ENCODE results near the gene SYNDIG1L.
"Not testable (repeated sequence)": the region's sequence is repeated elsewhere in the genome, so short reads cannot be mapped to it uniquely, and the experiment has no call there.

Gene SYNDIG1L

DNA sequence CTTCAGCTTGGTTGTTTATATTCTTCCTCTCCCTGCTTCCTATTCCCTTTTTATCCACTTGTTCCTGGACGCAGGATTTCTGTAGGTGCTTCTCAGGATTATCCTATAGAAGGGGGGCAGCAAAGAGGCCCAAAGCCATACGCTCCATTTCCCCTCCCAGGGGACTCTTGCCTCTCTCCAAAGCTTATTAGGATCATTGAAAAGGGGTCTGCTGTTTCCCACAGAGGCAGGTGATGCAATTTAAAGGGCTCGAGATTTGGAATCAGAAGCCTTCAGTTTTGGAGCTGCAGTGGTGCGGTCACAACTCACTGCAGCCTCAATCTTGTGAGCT, 31.5 kb upstream of the SYNDIG1L start:
- Histone ChIP-seq H3K4me1 (ENCODE audit: low read length) (no peaks in the 10 kb centered on the region), H3K4me2 (ENCODE audit: low read depth, low read length) (no peak overlapping the region), H3F3A (ENCODE audit: insufficient read depth, low read length) (peaks cover 4% of the 10 kb centered on the region; the same call in 1 of the 2 replicates), H3K36me3 (replicated peaks; ENCODE audit: insufficient read depth, low read length) (no peaks in the 10 kb centered on the region), H3K79me2 (ENCODE audit: low read length) (no peaks in the 10 kb centered on the region), H4K20me1 (ENCODE audit: insufficient read depth, low read length) (no peaks in the 10 kb centered on the region), H2AFZ (ENCODE audit: low read length) (no peak overlapping the region), H3K9me3 (replicated peaks; ENCODE audit: insufficient read depth, low read length) (no peaks in the 10 kb centered on the region), H3K4me3 (ENCODE audit: low read length) (no peak overlapping the region), H3K27me3 (replicated peaks; ENCODE audit: insufficient read depth, low read length) (no peaks in the 10 kb centered on the region), H3K27ac (ENCODE audit: low read length) (no peak overlapping the region), H3K9me2 (replicated peaks; ENCODE audit: insufficient read depth, low read length) (no peaks in the 10 kb centered on the region), H3K9ac (ENCODE audit: low read length) (no peak overlapping the region)
- DNase-seq, result no peak
- TF ChIP-seq EZH2 (optimal IDR thresholded peaks at IDR 0.05; ENCODE audit: low read depth, low read length), result no peak
- TF ChIP-seq, protein P1, sequence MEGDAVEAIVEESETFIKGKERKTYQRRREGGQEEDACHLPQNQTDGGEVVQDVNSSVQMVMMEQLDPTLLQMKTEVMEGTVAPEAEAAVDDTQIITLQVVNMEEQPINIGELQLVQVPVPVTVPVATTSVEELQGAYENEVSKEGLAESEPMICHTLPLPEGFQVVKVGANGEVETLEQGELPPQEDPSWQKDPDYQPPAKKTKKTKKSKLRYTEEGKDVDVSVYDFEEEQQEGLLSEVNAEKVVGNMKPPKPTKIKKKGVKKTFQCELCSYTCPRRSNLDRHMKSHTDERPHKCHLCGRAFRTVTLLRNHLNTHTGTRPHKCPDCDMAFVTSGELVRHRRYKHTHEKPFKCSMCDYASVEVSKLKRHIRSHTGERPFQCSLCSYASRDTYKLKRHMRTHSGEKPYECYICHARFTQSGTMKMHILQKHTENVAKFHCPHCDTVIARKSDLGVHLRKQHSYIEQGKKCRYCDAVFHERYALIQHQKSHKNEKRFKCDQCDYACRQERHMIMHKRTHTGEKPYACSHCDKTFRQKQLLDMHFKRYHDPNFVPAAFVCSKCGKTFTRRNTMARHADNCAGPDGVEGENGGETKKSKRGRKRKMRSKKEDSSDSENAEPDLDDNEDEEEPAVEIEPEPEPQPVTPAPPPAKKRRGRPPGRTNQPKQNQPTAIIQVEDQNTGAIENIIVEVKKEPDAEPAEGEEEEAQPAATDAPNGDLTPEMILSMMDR (IDR thresholded peaks at IDR 0.05; ENCODE audit: low read length), result no peak
- no peak for TF ChIP-seq EZH2phosphoT487 (IDR thresholded peaks at IDR 0.05; ENCODE audit: low read length)

DNA sequence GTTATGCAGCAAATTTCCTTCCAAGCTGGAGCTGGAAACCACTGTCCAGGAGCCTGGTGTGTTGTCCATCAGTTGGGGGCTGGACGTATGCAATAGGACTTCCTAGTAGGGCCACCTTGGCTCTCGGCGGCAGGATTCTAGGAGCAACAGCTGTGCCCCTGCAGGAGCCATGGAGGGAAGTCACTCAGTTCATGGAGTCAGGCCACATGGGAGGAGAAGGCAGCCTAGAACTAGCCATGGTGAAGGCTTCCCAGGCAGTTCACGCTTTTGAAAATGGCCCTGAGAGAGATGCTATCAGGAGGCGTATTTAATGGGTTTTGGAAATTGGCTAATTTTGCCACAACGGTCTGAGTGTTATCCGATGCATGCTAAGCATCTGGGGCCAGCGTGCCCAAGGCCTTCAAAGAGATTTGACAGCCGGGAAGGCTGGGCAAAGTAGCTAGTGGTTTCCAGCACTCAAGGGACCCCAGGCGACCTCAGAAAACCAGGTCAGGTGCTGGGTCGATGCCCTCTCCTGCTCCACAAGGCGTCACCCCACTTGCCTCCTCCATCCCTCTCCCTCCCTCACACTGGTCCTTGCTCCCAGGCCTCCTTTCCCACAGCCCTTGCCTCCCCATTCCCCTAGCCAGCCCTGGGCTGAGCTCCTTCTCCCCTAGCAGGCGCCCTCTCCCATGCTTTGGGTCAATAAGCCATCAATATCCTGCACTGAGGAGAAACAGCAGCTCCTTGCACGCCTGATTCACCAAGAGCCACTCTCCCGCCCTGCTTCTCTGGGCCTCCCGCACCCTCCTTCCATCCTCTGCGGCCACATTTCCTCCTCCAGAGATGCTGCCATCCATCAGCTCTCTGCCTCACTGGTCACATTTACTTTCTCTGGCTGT, 30.9 kb upstream of the SYNDIG1L start:
- Histone ChIP-seq H3K4me2 (ENCODE audit: low read depth, low read length) (no peak overlapping the region), H3F3A (ENCODE audit: insufficient read depth, low read length) (peaks cover 4% of the 10 kb centered on the region; the same call in 1 of the 2 replicates), H3K4me3 (ENCODE audit: low read length) (no peak overlapping the region), H4K20me1 (ENCODE audit: insufficient read depth, low read length) (no peaks in the 10 kb centered on the region), H3K36me3 (replicated peaks; ENCODE audit: insufficient read depth, low read length) (no peaks in the 10 kb centered on the region), H3K9me2 (replicated peaks; ENCODE audit: insufficient read depth, low read length) (no peaks in the 10 kb centered on the region), H2AFZ (ENCODE audit: low read length) (no peak overlapping the region), H3K27me3 (replicated peaks; ENCODE audit: insufficient read depth, low read length) (no peaks in the 10 kb centered on the region), H3K9me3 (replicated peaks; ENCODE audit: insufficient read depth, low read length) (no peaks in the 10 kb centered on the region), H3K4me1 (ENCODE audit: low read length) (no peaks in the 10 kb centered on the region), H3K79me2 (ENCODE audit: low read length) (no peaks in the 10 kb centered on the region), H3K9ac (ENCODE audit: low read length) (no peak overlapping the region), H3K27ac (ENCODE audit: low read length) (no peak overlapping the region)
- no peak for DNase-seq
- TF ChIP-seq, protein P1 (IDR thresholded peaks at IDR 0.05; ENCODE audit: low read length), result no peak
- no peak for TF ChIP-seq EZH2phosphoT487 (IDR thresholded peaks at IDR 0.05; ENCODE audit: low read length)
- TF ChIP-seq EZH2 (optimal IDR thresholded peaks at IDR 0.05; ENCODE audit: low read depth, low read length), result no peak

DNA sequence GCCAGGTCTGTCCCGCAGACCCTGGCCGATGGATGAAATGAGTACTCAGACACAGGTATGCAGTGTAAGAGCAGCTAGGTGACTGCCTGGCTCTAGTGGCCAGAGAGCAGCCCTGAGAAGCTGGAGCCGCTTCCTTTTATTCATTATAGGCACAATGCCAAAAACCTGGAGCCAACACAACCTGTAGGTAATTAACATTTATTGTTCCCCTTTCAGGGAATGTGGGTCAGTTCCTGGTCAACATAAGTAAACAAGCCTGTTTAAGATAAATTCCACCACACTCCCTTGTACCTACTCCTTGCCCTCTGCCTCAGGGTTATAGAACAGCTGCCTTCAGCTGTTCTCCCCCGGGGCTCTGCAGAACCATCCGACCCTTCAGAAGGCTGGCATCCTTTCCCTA, 28.4 kb upstream of the SYNDIG1L start:
- not testable (repeated sequence) for DNase-seq

DNA sequence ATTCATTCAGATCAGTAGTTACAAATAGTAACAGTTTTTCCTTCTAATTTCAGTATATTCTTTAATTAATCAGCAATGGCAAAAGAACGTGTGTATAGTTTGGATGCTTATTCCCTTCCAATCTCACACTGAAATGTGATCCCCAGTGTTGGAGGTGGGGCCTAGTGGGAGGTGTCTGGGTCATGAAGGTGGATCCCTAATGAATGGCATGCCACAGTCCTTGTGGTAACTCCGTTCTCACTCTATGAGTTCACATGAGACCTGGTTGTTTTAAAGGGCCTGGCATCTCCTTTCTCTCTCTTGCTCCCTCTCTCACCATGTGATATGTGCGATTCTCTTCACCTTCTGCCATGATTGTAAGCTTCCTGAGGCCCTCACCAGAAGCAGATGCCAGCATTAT, 18.9 kb upstream of the SYNDIG1L start:
- Histone ChIP-seq H3K4me1 (ENCODE audit: low read length) (no peaks in the 10 kb centered on the region), H3K4me2 (ENCODE audit: low read depth, low read length) (no peak overlapping the region), H3K79me2 (ENCODE audit: low read length) (no peaks in the 10 kb centered on the region), H3F3A (ENCODE audit: insufficient read depth, low read length) (no peaks in the 10 kb centered on the region), H3K9me3 (replicated peaks; ENCODE audit: insufficient read depth, low read length) (no peaks in the 10 kb centered on the region), H3K9me2 (replicated peaks; ENCODE audit: insufficient read depth, low read length) (no peaks in the 10 kb centered on the region), H3K27ac (ENCODE audit: low read length) (no peak overlapping the region), H3K4me3 (ENCODE audit: low read length) (no peak overlapping the region), H3K9ac (ENCODE audit: low read length) (no peak overlapping the region), H3K36me3 (replicated peaks; ENCODE audit: insufficient read depth, low read length) (no peaks in the 10 kb centered on the region), H4K20me1 (ENCODE audit: insufficient read depth, low read length) (no peaks in the 10 kb centered on the region), H2AFZ (ENCODE audit: low read length) (no peak overlapping the region), H3K27me3 (replicated peaks; ENCODE audit: insufficient read depth, low read length) (no peaks in the 10 kb centered on the region)
- TF ChIP-seq, protein P1 (IDR thresholded peaks at IDR 0.05; ENCODE audit: low read length), result no peak
- TF ChIP-seq EZH2 (optimal IDR thresholded peaks at IDR 0.05; ENCODE audit: low read depth, low read length) (no peak), EZH2phosphoT487 (IDR thresholded peaks at IDR 0.05; ENCODE audit: low read length) (no peak)
- no peak for DNase-seq

More for the DNA sequence above, 28.4 kb upstream of the SYNDIG1L start:
- H3K27me3 ChIP-seq (replicated peaks; ENCODE audit: insufficient read depth, low read length); H3K9me3 ChIP-seq (replicated peaks; ENCODE audit: insufficient read depth, low read length); H3K36me3 ChIP-seq (replicated peaks; ENCODE audit: insufficient read depth, low read length); H3K9ac ChIP-seq (ENCODE audit: low read length); H4K20me1 ChIP-seq (ENCODE audit: insufficient read depth, low read length); H3F3A ChIP-seq (ENCODE audit: insufficient read depth, low read length); H3K9me2 ChIP-seq (replicated peaks; ENCODE audit: insufficient read depth, low read length); H3K79me2 ChIP-seq (ENCODE audit: low read length); H3K27ac ChIP-seq (ENCODE audit: low read length); H2AFZ ChIP-seq (ENCODE audit: low read length); H3K4me3 ChIP-seq (ENCODE audit: low read length); H3K4me1 ChIP-seq (ENCODE audit: low read length); H3K4me2 ChIP-seq (ENCODE audit: low read depth, low read length): not testable (repeated sequence)
